B cell (primary cell): ENCODE results near the gene ANK2. TPM values are rescaled to one million over a fixed set of nuclear protein-coding genes. Genes with fewer than 3 reads are reported as not detected.

ENCODE experiments used
- ATAC-seq: fragments of 200-7000 bp; cut with Tn5 transposase; one replicate; pipeline ENCODE4 v1.10.0; 2021; ENCODE audit warnings: low read depth, mild to moderate bottlenecking, moderate number of reproducible peaks, moderate library complexity
- CTCF ChIA-PET: fragments of 350-600 bp; sonication (Branson Sonifier 250); formaldehyde crosslinking; loops from one replicate; lab custom pipeline; 2021; ENCODE audit warnings: antibody characterized with exemption, inconsistent platforms; lab: Charles Lee
- POLR2A ChIA-PET: fragments of 350-600 bp; sonication (Branson Sonifier 250); formaldehyde crosslinking; loops from one replicate; lab custom pipeline; 2021; ENCODE audit warnings: antibody characterized with exemption; lab: Charles Lee
- DNase-seq: peaks from one replicate; pipeline ENCODE4 v3.0.0; 2013
- H2AFZ ChIP-seq: 2 replicates; pipeline ENCODE4 v1.6.1; 2012; ENCODE audit warnings: mild to moderate bottlenecking, low read depth, low read length; ENCODE audit not compliant: insufficient read depth, poor library complexity, severe bottlenecking
- H3K27ac ChIP-seq, 2 donors: 1 replicate in 1 of 2; 2 replicates in 1 of 2; pipeline ENCODE4 v1.5.1; 2012 to 2013; ENCODE audit warnings: low read length in 2 of 2, mild to moderate bottlenecking in 2 of 2, moderate library complexity in 1 of 2
- H3K27me3 ChIP-seq, 4 experiments: fragments of 200-600 bp in 1 of 4; sonication (generic) in 1 of 4; replicated peaks in 1 of 4; 1 replicate in 2 of 4; 2 replicates in 2 of 4; pipeline versions ENCODE4 v1.6.1 to v1.7.0; 2013 to 2016; ENCODE audit warnings: low read length in 3 of 4, mild to moderate bottlenecking in 2 of 4, mixed read lengths in 1 of 4, moderate library complexity in 1 of 4; ENCODE audit not compliant: insufficient read depth in 4 of 4, control insufficient read depth in 3 of 4; ENCODE audit errors: control extremely low read depth in 1 of 4
- H3K36me3 ChIP-seq, 2 experiments: replicated peaks in 1 of 2; 1 replicate in 1 of 2; 2 replicates in 1 of 2; pipeline versions ENCODE4 v1.6.1 to v1.7.1; 2013; ENCODE audit warnings: low read length in 1 of 2; ENCODE audit not compliant: insufficient read depth in 2 of 2, control insufficient read depth in 1 of 2; ENCODE audit errors: control extremely low read depth in 1 of 2, extremely low read depth in 1 of 2
- H3K4me1 ChIP-seq, 2 donors: fragments of 200-600 bp in 1 of 2; sonication (generic) in 1 of 2; 1 replicate in 1 of 2; 2 replicates in 1 of 2; pipeline versions ENCODE4 v1.5.1 to v1.6.1; 2013 to 2017; ENCODE audit warnings: low read length in 2 of 2; ENCODE audit not compliant: control insufficient read depth in 2 of 2, insufficient read depth in 2 of 2
- H3K4me2 ChIP-seq: replicated peaks from 2 replicates; pipeline ENCODE3; 2012; ENCODE audit warnings: mild to moderate bottlenecking, low read depth, low read length; ENCODE audit not compliant: poor library complexity, severe bottlenecking
- H3K4me3 ChIP-seq, 5 experiments: fragments of 200-600 bp in 1 of 5; sonication (generic) in 1 of 5; 1 replicate in 3 of 5; 2 replicates in 2 of 5; pipeline versions ENCODE4 v1.5.1 to v1.7.0; 2011 to 2016; ENCODE audit warnings: low read length in 4 of 5, mild to moderate bottlenecking in 4 of 5, low read depth in 2 of 5, control low read depth in 1 of 5, moderate library complexity in 1 of 5; ENCODE audit not compliant: insufficient read depth in 1 of 5; ENCODE audit errors: control extremely low read depth in 1 of 5, extremely low read depth in 1 of 5
- H3K79me2 ChIP-seq: fragments of 200-600 bp; sonication (generic); one replicate; pipeline ENCODE4 v1.6.0; 2016; ENCODE audit warnings: low read length; ENCODE audit not compliant: control insufficient read depth, insufficient read depth
- H3K9ac ChIP-seq: fragments of 200-600 bp; sonication (generic); 2 replicates; pipeline ENCODE4 v1.6.1; 2017; ENCODE audit warnings: mild to moderate bottlenecking, low read length, moderate library complexity
- H3K9me3 ChIP-seq, 3 donors: one replicate each; pipeline versions ENCODE4 v1.6.1 to v1.7.1; 2013; ENCODE audit warnings: low read length in 2 of 3; ENCODE audit not compliant: control insufficient read depth in 2 of 3, insufficient read depth in 1 of 3; ENCODE audit errors: control extremely low read depth in 1 of 3
- H4K20me1 ChIP-seq: 2 replicates; pipeline ENCODE4 v1.6.0; 2012; ENCODE audit warnings: mild to moderate bottlenecking, low read length; ENCODE audit not compliant: insufficient read depth, control insufficient read depth, poor library complexity, severe bottlenecking
- H3K27ac Mint-ChIP-seq: one replicate; pipeline ENCODE4 v1.8.0; 2021; ENCODE audit warnings: mixed read lengths
- H3K27me3 Mint-ChIP-seq: one replicate; pipeline ENCODE4 v1.8.0; 2021; ENCODE audit warnings: mixed read lengths
- H3K4me1 Mint-ChIP-seq: one replicate; pipeline ENCODE4 v1.8.0; 2021; ENCODE audit warnings: mixed read lengths
- H3K4me3 Mint-ChIP-seq: one replicate; pipeline ENCODE4 v1.8.0; 2021; ENCODE audit warnings: mixed read lengths
- H3K9me3 Mint-ChIP-seq: one replicate; pipeline ENCODE4 v1.8.0; 2022; ENCODE audit warnings: mixed read lengths; ENCODE audit not compliant: insufficient read depth
- CTCF ChIP-seq: fragments of 200-600 bp; IDR thresholded peaks from one replicate; pipeline ENCODE4 v1.8.0; 2022; ENCODE audit warnings: antibody characterized with exemption, mild to moderate bottlenecking
- EZH2 ChIP-seq: IDR thresholded peaks from 2 replicates; pipeline ENCODE4 v1.6.1; 2012; ENCODE audit warnings: borderline replicate concordance, low read depth, mild to moderate bottlenecking, moderate library complexity, low read length; ENCODE audit not compliant: insufficient read depth, poor library complexity, severe bottlenecking
- WGBS: methylation state at CpG from one replicate; pipeline ENCODE4 v1.1.5; 2013; ENCODE audit warnings: missing lambda C conversion rate; ENCODE audit not compliant: insufficient coverage; 5-methylcytosine and 5-hydroxymethylcytosine counted together
- intact Hi-C: fragments of 100-400 bp; cut with micrococcal nuclease; formaldehyde crosslinking; loops from one replicate; pipeline ENCODE4 v1.10.0; 2022
- polyA plus RNA-seq: library from polyadenylated mRNA; depleted of rRNA; stranded (reverse); fragments of >200 nt; gene quantifications from 2 replicates; pipeline ENCODE4 v1.2.3, GENCODE V29; 2012
- total RNA-seq, 2 donors: library from RNA; stranded (reverse); fragments of 120-200 nt in 1 of 2; gene quantifications; 1 replicate in 1 of 2; 2 replicates in 1 of 2; pipeline versions ENCODE4 v1.2.3 to v1.2.4, GENCODE V29; 2013 to 2022

The ANK2 gene
- total and polyA plus RNA-seq, 2 donors (not counting 1 experiment from before 2014, with no cell fraction given) = 0.16 to 3.6 TPM

GRCh38 chr4:113157086-113157857 is 107.8 kb downstream of the ANK2 start:
- Mint-ChIP-seq H3K4me3 (no peak overlapping the region), H3K9me3 (no peaks in the 10 kb centered on the region), H3K27ac (no peak overlapping the region), H3K27me3 (peaks cover 3% of the 10 kb centered on the region), H3K4me1 (no peaks in the 10 kb centered on the region)
- Histone ChIP-seq H3K36me3 (no peaks in the 10 kb centered on the region), H2AFZ (no peak overlapping the region), H4K20me1 (no peaks in the 10 kb centered on the region), H3K9ac (no peak overlapping the region), H3K27ac (no peak overlapping the region), H3K4me1 (no peaks in the 10 kb centered on the region), H3K79me2 (no peaks in the 10 kb centered on the region), H3K4me3 (no peak overlapping the region), H3K9me3 (no peaks in the 10 kb centered on the region), H3K27me3 (no peaks in the 10 kb centered on the region), H3K4me2 (no peak overlapping the region)
- TF ChIP-seq EZH2 = no peak
- no peak for TF ChIP-seq CTCF
- ChIA-PET POLR2A (no interaction called here), CTCF (interaction anchor here (0.6 kb wide), 1 partner anchor 220 kb away, joined by 3 read pairs; no protein-coding TSS in a partner anchor)
- ATAC-seq (no peak), DNase-seq (no peak)
- intact Hi-C loops = no loop called here
- no CpG with 5 or more reads among the region's 3 CpGs for WGBS

GRCh38 chr4:113159942-113160545 is 110.6 kb downstream of the ANK2 start:
- Mint-ChIP-seq H3K27ac (no peak overlapping the region), H3K4me1 (no peaks in the 10 kb centered on the region), H3K9me3 (no peaks in the 10 kb centered on the region), H3K4me3 (no peak overlapping the region), H3K27me3 (peaks cover 4% of the 10 kb centered on the region)
- ATAC-seq = no peak
- no peak overlapping the region for H2AFZ ChIP-seq
- H4K20me1 ChIP-seq = no peaks in the 10 kb centered on the region
- H3K27me3 ChIP-seq = no peaks in the 10 kb centered on the region
- H3K27ac ChIP-seq = no peak overlapping the region
- no peak for TF ChIP-seq CTCF
- no peak for TF ChIP-seq EZH2
- H3K79me2 ChIP-seq = no peaks in the 10 kb centered on the region
- ChIA-PET CTCF (no interaction called here), POLR2A (no interaction called here)
- no peaks in the 10 kb centered on the region for H3K36me3 ChIP-seq
- intact Hi-C loops = no loop called here
- no CpG with 5 or more reads among the region's 3 CpGs for WGBS
- no peaks in the 10 kb centered on the region for H3K9me3 ChIP-seq
- H3K4me3 ChIP-seq = no peak overlapping the region
- H3K9ac ChIP-seq = no peak overlapping the region
- H3K4me1 ChIP-seq = no peaks in the 10 kb centered on the region
- DNase-seq = no peak
- no peak overlapping the region for H3K4me2 ChIP-seq
